Measurements from ENCODE around the gene ANTKMT.

DNA sequence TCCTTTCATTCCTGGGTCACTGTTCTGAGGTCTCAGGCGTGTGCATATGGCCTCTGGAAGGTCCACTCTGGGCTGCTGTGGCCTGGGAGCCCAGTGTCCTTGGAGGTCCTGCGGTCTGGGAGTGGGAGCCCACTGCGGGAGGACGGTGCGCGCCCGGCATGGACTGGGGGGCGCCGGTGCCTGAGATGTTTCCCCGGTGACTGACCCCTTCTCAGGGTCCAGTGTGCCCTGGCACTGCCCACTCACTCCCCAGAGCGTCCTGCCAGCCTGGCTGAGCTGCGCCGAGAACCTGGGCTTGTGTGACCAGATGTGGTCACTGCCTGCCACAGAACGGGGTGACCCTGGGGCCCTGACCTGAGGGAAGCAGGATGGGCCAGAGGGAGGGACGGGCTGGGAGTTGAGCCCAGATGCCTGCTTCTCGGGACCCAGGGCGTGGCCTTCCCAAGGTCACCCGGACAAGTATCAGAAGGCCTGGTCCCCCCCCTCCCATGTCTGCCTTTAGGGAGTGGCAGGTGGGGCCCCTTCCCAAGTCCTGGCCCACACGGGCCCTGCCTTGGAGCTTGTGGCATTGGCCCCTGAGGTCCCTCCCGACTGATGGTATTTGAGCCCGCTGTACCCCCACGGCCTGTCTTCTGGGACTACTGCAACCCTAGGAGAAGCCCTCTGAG is 46.6 kb upstream of the ANTKMT start:
- TF ChIP-seq YY1 (IDR thresholded peaks at IDR 0.05; ENCODE audit: low read depth) = no peak
- TF ChIP-seq CEBPB (IDR thresholded peaks at IDR 0.05) = no peak
- no peak for TF ChIP-seq TAF1 (IDR thresholded peaks at IDR 0.05; ENCODE audit: low read depth)
- no peak for TF ChIP-seq RAD21 (IDR thresholded peaks at IDR 0.05; ENCODE audit: low read depth)
- no peak for TF ChIP-seq ZBTB7A (IDR thresholded peaks at IDR 0.05; ENCODE audit: low read depth)
- no peak for TF ChIP-seq EP300 (IDR thresholded peaks at IDR 0.05; ENCODE audit: borderline replicate concordance)
